Hepatic stellate cell (primary cell): ENCODE data around the gene DNAJC12.
"Not testable (repeated sequence)": the region's sequence is repeated elsewhere in the genome, so short reads cannot be mapped to it uniquely, and the experiment has no call there.

ENCODE experiments used
- DNase-seq: peaks from one replicate; pipeline ENCODE4 v3.0.0; 2011; ENCODE audit warnings: low spot score

The DNAJC12 gene

DNA sequence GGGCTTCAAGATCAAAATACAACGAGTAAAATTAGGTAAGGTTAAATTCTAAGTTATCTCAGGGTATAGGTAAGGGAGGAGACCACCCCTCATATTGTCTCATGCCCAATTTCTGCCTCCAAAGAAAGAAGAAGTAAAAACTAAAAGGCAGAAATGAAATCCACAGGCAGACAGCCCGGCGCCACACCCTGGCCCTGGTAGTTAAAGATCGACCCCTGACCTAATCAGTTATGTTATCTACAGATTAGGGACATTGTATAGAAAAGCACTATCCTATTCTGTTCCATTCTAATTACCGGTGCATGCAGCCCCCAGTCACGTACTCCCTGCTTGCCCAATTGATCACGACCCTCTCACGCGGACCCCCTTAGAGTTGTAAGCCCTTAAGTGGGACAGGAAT, 75.4 kb downstream of the DNAJC12 start:
- DNase-seq, result not testable (repeated sequence)

DNA sequence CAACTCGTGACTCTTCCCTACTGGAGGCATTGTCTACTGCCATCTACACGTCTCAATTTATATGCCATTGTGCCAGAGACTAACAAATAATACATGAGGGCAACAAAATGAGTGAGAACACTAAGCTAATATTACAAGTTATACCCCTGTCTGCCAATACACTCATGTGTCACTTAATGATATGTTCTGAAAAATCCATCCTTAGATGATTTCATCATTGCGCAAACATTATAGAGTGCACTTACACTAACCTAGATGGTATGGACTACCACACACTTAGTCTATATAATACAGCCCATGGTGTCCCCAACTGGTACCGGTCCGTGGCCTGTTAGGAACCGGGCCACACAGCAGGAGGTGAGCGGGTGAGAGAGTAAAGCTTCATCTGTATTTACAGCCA, 77.7 kb downstream of the DNAJC12 start:
- DNase-seq, result no peak
